ENCODE measurements around the gene GNG7. TPM values are rescaled to one million over a fixed set of nuclear protein-coding genes. Genes with fewer than 3 reads are reported as not detected.

Gene GNG7
- polyA plus RNA-seq, 1 of the 3 experiments (the other 2 are of a cell fraction): 2.2 TPM

GRCh38 chr19:2656533-2656932 lies 46.0 kb downstream of the GNG7 start:
- ChIA-PET POLR2A (no interaction called here), CTCF (interaction anchor here (3.2 kb wide), 1 partner anchor 8 kb away, joined by 15 read pairs; no protein-coding TSS in a partner anchor)

GRCh38 chr19:2653710-2654707 lies 48.5 kb downstream of the GNG7 start:
- no peaks in the 10 kb centered on the region for H3F3A ChIP-seq (replicated peaks; ENCODE audit: insufficient read depth)
- CTCF ChIA-PET: interaction anchor here (1.0 to 1.6 kb wide), 5 partner anchors 17 to 96 kb away, joined by 3 to 5 read pairs (median 3); no protein-coding TSS in a partner anchor
- WGBS (ENCODE audit: low lambda C conversion rate): 58% methylated on average over 19 of the region's 29 CpGs
- peak; percentile 16 for DNase-seq
- no peaks in the 10 kb centered on the region for H3K79me2 ChIP-seq (ENCODE audit: insufficient read depth)
- H3K9me3 ChIP-seq: no peaks in the 10 kb centered on the region
- no peak overlapping the region for H3K9ac ChIP-seq
- no peaks in the 10 kb centered on the region for H4K20me1 ChIP-seq (ENCODE audit: insufficient read depth)
- H3K9me2 ChIP-seq: no peaks in the 10 kb centered on the region
- H3K27me3 ChIP-seq (ENCODE audit: insufficient read depth): no peaks in the 10 kb centered on the region
- POLR2A ChIA-PET: no interaction called here
- H3K4me3 ChIP-seq (ENCODE audit: low read depth in 2 of 2, low read length in 1 of 2): no peak overlapping the region
- no peaks in the 10 kb centered on the region for H3K36me3 ChIP-seq (replicated peaks in 1 of 2; ENCODE audit: control insufficient read depth in 1 of 2, insufficient read depth in 2 of 2, low read length in 1 of 2)
- H3K4me2 ChIP-seq: no peak overlapping the region
- no peak overlapping the region for H3K27ac ChIP-seq (ENCODE audit: low read depth in 2 of 2, low read length in 1 of 2)
- no peak overlapping the region for H2AFZ ChIP-seq (ENCODE audit: low read depth)
- no peaks in the 10 kb centered on the region for H3K4me1 ChIP-seq (ENCODE audit: control insufficient read depth in 1 of 2, insufficient read depth in 2 of 2, low read depth in 1 of 2, low read length in 1 of 2)
- no peak for TF ChIP-seq RCOR1 (IDR thresholded peaks at IDR 0.05; ENCODE audit: low read length)
- no peak for TF ChIP-seq CHD2 (IDR thresholded peaks at IDR 0.05; ENCODE audit: low read length, partially characterized antibody)
- TF ChIP-seq RFX5 (IDR thresholded peaks at IDR 0.05; ENCODE audit: low read length): no peak
- TF ChIP-seq TEAD4 (IDR thresholded peaks at IDR 0.05; ENCODE audit: borderline replicate concordance, insufficient read depth): no peak
- TF ChIP-seq RXRA (IDR thresholded peaks at IDR 0.05; ENCODE audit: borderline replicate concordance, low read depth): no peak
- no peak for TF ChIP-seq SIN3A (IDR thresholded peaks at IDR 0.05; ENCODE audit: borderline replicate concordance, low read depth, low read length)
- no peak for TF ChIP-seq JUND (IDR thresholded peaks at IDR 0.05)
- TF ChIP-seq GABPA (IDR thresholded peaks at IDR 0.05; ENCODE audit: low read depth): no peak
- no peak for TF ChIP-seq FOXJ3 (CRISPR knock-in tag; IDR thresholded peaks at IDR 0.05)
- no peak for TF ChIP-seq USF2 (IDR thresholded peaks at IDR 0.05; ENCODE audit: borderline replicate concordance, low read depth, low read length)
- no peak for TF ChIP-seq EZH2phosphoT487 (IDR thresholded peaks at IDR 0.05; ENCODE audit: borderline replicate concordance, low read depth)
- no peak for TF ChIP-seq POLR2AphosphoS5 (IDR thresholded peaks at IDR 0.05; ENCODE audit: low read depth, low read length)
- no peak for TF ChIP-seq TAF1 (IDR thresholded peaks at IDR 0.05; ENCODE audit: borderline replicate concordance, low read depth, low read length)

More at GRCh38 chr19:2656533-2656932, 46.0 kb downstream of the GNG7 start:
- H3K9me3 ChIP-seq: no peaks in the 10 kb centered on the region
- H3K4me1 ChIP-seq (ENCODE audit: control insufficient read depth in 1 of 2, insufficient read depth in 2 of 2, low read depth in 1 of 2, low read length in 1 of 2): no peaks in the 10 kb centered on the region
- TF ChIP-seq EP300 (IDR thresholded peaks at IDR 0.05; ENCODE audit: borderline replicate concordance in 1 of 2, low read depth in 1 of 2, low read length in 1 of 2) (no peak), TEAD4 (IDR thresholded peaks at IDR 0.05; ENCODE audit: borderline replicate concordance, insufficient read depth) (no peak), PBX3 (IDR thresholded peaks at IDR 0.05) (no peak), IRF3 (IDR thresholded peaks at IDR 0.05; ENCODE audit: low read depth, low read length) (no peak), FOXJ3 (CRISPR knock-in tag; IDR thresholded peaks at IDR 0.05) (no peak), RFX5 (IDR thresholded peaks at IDR 0.05; ENCODE audit: low read length) (no peak), SMC3 (IDR thresholded peaks at IDR 0.05; ENCODE audit: low read depth, low read length) (no peak), USF2 (IDR thresholded peaks at IDR 0.05; ENCODE audit: borderline replicate concordance, low read depth, low read length) (no peak), GATA2 (CRISPR knock-in tag; IDR thresholded peaks at IDR 0.05) (no peak), JUND (IDR thresholded peaks at IDR 0.05) (no peak)
- H3K27me3 ChIP-seq (ENCODE audit: insufficient read depth): no peaks in the 10 kb centered on the region
- H3K9me2 ChIP-seq: no peaks in the 10 kb centered on the region
- H3K27ac ChIP-seq (ENCODE audit: low read depth in 2 of 2, low read length in 1 of 2): no peak overlapping the region
- H3K79me2 ChIP-seq (ENCODE audit: insufficient read depth): no peaks in the 10 kb centered on the region
- no peak overlapping the region for H2AFZ ChIP-seq (ENCODE audit: low read depth)
- WGBS (ENCODE audit: low lambda C conversion rate): 75% methylated on average over 9 of the region's 9 CpGs
- H3K4me3 ChIP-seq (ENCODE audit: low read depth in 2 of 2, low read length in 1 of 2): no peak overlapping the region
- H3K36me3 ChIP-seq (replicated peaks in 1 of 2; ENCODE audit: control insufficient read depth in 1 of 2, insufficient read depth in 2 of 2, low read length in 1 of 2): no peaks in the 10 kb centered on the region
- no peaks in the 10 kb centered on the region for H3F3A ChIP-seq (replicated peaks; ENCODE audit: insufficient read depth)
- no peak for DNase-seq
- no peak overlapping the region for H3K4me2 ChIP-seq
- no peaks in the 10 kb centered on the region for H4K20me1 ChIP-seq (ENCODE audit: insufficient read depth)
- H3K9ac ChIP-seq: no peak overlapping the region
